Large intestine (tissue), 3 donors: ENCODE measurements around the gene VEPH1. TPM values are rescaled to one million over a fixed set of nuclear protein-coding genes. Genes with fewer than 3 reads are reported as not detected.

Experiments used
- DNase-seq, 2 donors: peaks; one replicate each; pipeline versions ENCODE4 v3.0.0 to v3.0.0-alpha.2; 2013
- H3K27ac ChIP-seq: one replicate; pipeline ENCODE4 v1.5.1; 2013; ENCODE audit warnings: low read length
- H3K27me3 ChIP-seq: 2 replicates; pipeline ENCODE4 v1.6.1; 2013; ENCODE audit warnings: low read length; ENCODE audit not compliant: control insufficient read depth, insufficient read depth
- H3K36me3 ChIP-seq: 2 replicates; pipeline ENCODE4 v1.6.1; 2013; ENCODE audit warnings: low read length; ENCODE audit not compliant: control insufficient read depth, insufficient read depth
- H3K4me1 ChIP-seq: one replicate; pipeline ENCODE4 v1.6.1; 2013; ENCODE audit warnings: low read length; ENCODE audit not compliant: control insufficient read depth, insufficient read depth
- H3K4me3 ChIP-seq: one replicate; pipeline ENCODE4 v1.5.1; 2013; ENCODE audit warnings: low read length
- H3K9me3 ChIP-seq: one replicate; pipeline ENCODE4 v1.6.1; 2013; ENCODE audit warnings: mild to moderate bottlenecking, low read depth, low read length, moderate library complexity; ENCODE audit not compliant: control insufficient read depth
- WGBS: methylation state at CpG from one replicate; pipeline ENCODE4 v1.1.5; 2013; ENCODE audit warnings: low lambda C conversion rate; ENCODE audit not compliant: insufficient coverage; 5-methylcytosine and 5-hydroxymethylcytosine counted together
- polyA plus RNA-seq: library from polyadenylated mRNA; unstranded; fragments of 120-200 nt; gene quantifications from one replicate; pipeline ENCODE4 v1.2.1, GENCODE V29; 2013

Gene VEPH1
- polyA plus RNA-seq, 1 donor: 0.63 TPM

GRCh38 chr3:157409516-157409915 is 93.7 kb downstream of the VEPH1 start:
- WGBS: 100% methylated on average over 1 of the region's 2 CpGs
- Histone ChIP-seq H3K4me1 (no peaks in the 10 kb centered on the region), H3K36me3 (no peaks in the 10 kb centered on the region), H3K4me3 (no peak overlapping the region), H3K27ac (no peak overlapping the region), H3K27me3 (no peaks in the 10 kb centered on the region), H3K9me3 (no peaks in the 10 kb centered on the region)
- DNase-seq: no peak

- Histone ChIP-seq H3K4me3 (no peak overlapping the region), H3K4me1 (no peaks in the 10 kb centered on the region), H3K27ac (no peak overlapping the region), H3K36me3 (no peaks in the 10 kb centered on the region), H3K9me3 (no peaks in the 10 kb centered on the region), H3K27me3 (no peaks in the 10 kb centered on the region)
- no peak for DNase-seq
- 73% methylated on average over 2 of the region's 4 CpGs for WGBS
Observed at GRCh38 chr3:157408499-157409149, 94.6 kb downstream of the VEPH1 start.

GRCh38 chr3:157407769-157408168 is 95.4 kb downstream of the VEPH1 start:
- no peaks in the 10 kb centered on the region for H3K9me3 ChIP-seq
- whole genome bisulfite sequencing: 100% methylated on average over 1 of the region's 3 CpGs
- no peak overlapping the region for H3K27ac ChIP-seq
- no peak for DNase-seq
- H3K36me3 ChIP-seq: no peaks in the 10 kb centered on the region
- H3K4me1 ChIP-seq: no peaks in the 10 kb centered on the region
- H3K4me3 ChIP-seq: no peak overlapping the region
- H3K27me3 ChIP-seq: no peaks in the 10 kb centered on the region

GRCh38 chr3:157406394-157406793 is 96.8 kb downstream of the VEPH1 start:
- H3K27me3 ChIP-seq: no peaks in the 10 kb centered on the region
- H3K4me3 ChIP-seq: no peak overlapping the region
- no peak overlapping the region for H3K27ac ChIP-seq
- DNase-seq: no peak
- no peaks in the 10 kb centered on the region for H3K36me3 ChIP-seq
- no peaks in the 10 kb centered on the region for H3K9me3 ChIP-seq
- no CpG with 5 or more reads among the region's 5 CpGs for WGBS
- H3K4me1 ChIP-seq: no peaks in the 10 kb centered on the region

- no peaks in the 10 kb centered on the region for H3K27me3 ChIP-seq
- no peaks in the 10 kb centered on the region for H3K36me3 ChIP-seq
- H3K4me3 ChIP-seq: no peak overlapping the region
- WGBS: 73% methylated on average over 2 of the region's 2 CpGs
- H3K9me3 ChIP-seq: no peaks in the 10 kb centered on the region
- DNase-seq: no peak
- no peaks in the 10 kb centered on the region for H3K4me1 ChIP-seq
- H3K27ac ChIP-seq: no peak overlapping the region
Observed at GRCh38 chr3:157405457-157405856, 97.8 kb downstream of the VEPH1 start.

- no peaks in the 10 kb centered on the region for H3K36me3 ChIP-seq
- H3K4me1 ChIP-seq: no peaks in the 10 kb centered on the region
- WGBS: no CpG with 5 or more reads among the region's 1 CpG
- H3K27me3 ChIP-seq: no peaks in the 10 kb centered on the region
- no peak for DNase-seq
- H3K27ac ChIP-seq: no peak overlapping the region
- H3K4me3 ChIP-seq: no peak overlapping the region
- H3K9me3 ChIP-seq: no peaks in the 10 kb centered on the region
Observed at GRCh38 chr3:157404381-157404780, 98.8 kb downstream of the VEPH1 start.

- H3K4me3 ChIP-seq: no peak overlapping the region
- no peaks in the 10 kb centered on the region for H3K9me3 ChIP-seq
- no peaks in the 10 kb centered on the region for H3K27me3 ChIP-seq
- DNase-seq: no peak
- WGBS: no CpG with 5 or more reads among the region's 3 CpGs
- no peaks in the 10 kb centered on the region for H3K36me3 ChIP-seq
- H3K27ac ChIP-seq: no peak overlapping the region
- no peaks in the 10 kb centered on the region for H3K4me1 ChIP-seq
Observed at GRCh38 chr3:157398598-157398997, 104.6 kb downstream of the VEPH1 start.

- Histone ChIP-seq H3K27me3 (no peaks in the 10 kb centered on the region), H3K4me3 (no peak overlapping the region), H3K36me3 (no peaks in the 10 kb centered on the region), H3K9me3 (no peaks in the 10 kb centered on the region), H3K4me1 (no peaks in the 10 kb centered on the region), H3K27ac (no peak overlapping the region)
- no peak for DNase-seq
- no CpG with 5 or more reads among the region's 1 CpG for WGBS
Observed at GRCh38 chr3:157394411-157394810, 108.8 kb downstream of the VEPH1 start.

- Histone ChIP-seq H3K9me3 (no peaks in the 10 kb centered on the region), H3K4me3 (no peak overlapping the region), H3K4me1 (no peaks in the 10 kb centered on the region), H3K36me3 (no peaks in the 10 kb centered on the region), H3K27ac (no peak overlapping the region), H3K27me3 (no peaks in the 10 kb centered on the region)
- DNase-seq: no peak
Observed at GRCh38 chr3:157393113-157393512, 110.1 kb downstream of the VEPH1 start.

GRCh38 chr3:157392104-157392503 is 111.1 kb downstream of the VEPH1 start:
- Histone ChIP-seq H3K36me3 (no peaks in the 10 kb centered on the region), H3K9me3 (no peaks in the 10 kb centered on the region), H3K4me1 (no peaks in the 10 kb centered on the region), H3K4me3 (no peak overlapping the region), H3K27me3 (no peaks in the 10 kb centered on the region), H3K27ac (no peak overlapping the region)
- DNase-seq: no peak
- no CpG with 5 or more reads among the region's 4 CpGs for WGBS

- no peaks in the 10 kb centered on the region for H3K36me3 ChIP-seq
- DNase-seq: no peak
- no peaks in the 10 kb centered on the region for H3K9me3 ChIP-seq
- H3K4me3 ChIP-seq: no peak overlapping the region
- no peaks in the 10 kb centered on the region for H3K4me1 ChIP-seq
- no peaks in the 10 kb centered on the region for H3K27me3 ChIP-seq
- no CpG with 5 or more reads among the region's 9 CpGs for WGBS
- no peak overlapping the region for H3K27ac ChIP-seq
Observed at GRCh38 chr3:157390713-157391515, 112.3 kb downstream of the VEPH1 start.
